GM19438 (cell line): ENCODE data around the gene OPRD1.
"Not testable (repeated sequence)": the region's sequence is repeated elsewhere in the genome, so short reads cannot be mapped to it uniquely, and the experiment has no call there.

Source experiments
- ATAC-seq: cut with Tn5 transposase; IDR thresholded peaks from one replicate; pipeline ENCODE4 v1.9.1; 2021; ENCODE audit warnings: low read depth; ENCODE audit not compliant: unreplicated experiment

OPRD1 gene

DNA sequence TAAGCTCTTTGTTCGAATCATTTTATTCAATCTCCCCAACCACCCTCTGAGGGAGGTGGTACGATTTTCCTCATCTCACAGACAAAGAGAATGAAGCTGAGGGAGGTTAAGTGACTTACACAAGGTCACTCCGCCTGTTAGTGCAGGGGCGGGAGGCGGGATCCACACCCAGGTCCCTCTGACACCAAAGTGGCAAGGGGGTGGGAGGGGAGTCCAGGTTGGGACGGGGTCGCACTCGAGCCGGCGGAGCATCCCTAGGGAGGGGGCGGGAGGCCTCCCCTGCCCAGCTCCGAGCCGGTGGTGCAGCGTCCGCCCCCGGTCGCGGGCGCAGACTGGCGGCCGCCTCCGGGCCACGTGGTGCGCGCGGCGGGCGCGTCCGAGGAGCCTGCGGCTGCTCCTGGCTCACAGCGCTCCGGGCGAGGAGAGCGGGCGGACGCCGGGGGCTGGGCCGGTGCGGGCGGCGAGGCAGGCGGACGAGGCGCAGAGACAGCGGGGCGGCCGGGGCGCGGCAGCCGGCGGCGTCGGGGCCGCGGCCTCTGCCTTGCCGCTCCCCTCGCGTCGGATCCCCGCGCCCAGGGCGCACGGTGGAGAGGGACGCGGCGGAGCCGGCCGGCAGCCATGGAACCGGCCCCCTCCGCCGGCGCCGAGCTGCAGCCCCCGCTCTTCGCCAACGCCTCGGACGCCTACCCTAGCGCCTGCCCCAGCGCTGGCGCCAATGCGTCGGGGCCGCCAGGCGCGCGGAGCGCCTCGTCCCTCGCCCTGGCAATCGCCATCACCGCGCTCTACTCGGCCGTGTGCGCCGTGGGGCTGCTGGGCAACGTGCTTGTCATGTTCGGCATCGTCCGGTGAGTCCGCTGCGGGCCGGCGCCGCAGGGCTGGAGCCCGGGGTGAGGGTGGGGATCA is at the start of gene OPRD1:
TSS of gene OPRD1 (plus strand) at position 405 of the 903 bp plus-strand sequence. CDS start at position 619, 214 bp downstream.
- no peak for ATAC-seq

DNA sequence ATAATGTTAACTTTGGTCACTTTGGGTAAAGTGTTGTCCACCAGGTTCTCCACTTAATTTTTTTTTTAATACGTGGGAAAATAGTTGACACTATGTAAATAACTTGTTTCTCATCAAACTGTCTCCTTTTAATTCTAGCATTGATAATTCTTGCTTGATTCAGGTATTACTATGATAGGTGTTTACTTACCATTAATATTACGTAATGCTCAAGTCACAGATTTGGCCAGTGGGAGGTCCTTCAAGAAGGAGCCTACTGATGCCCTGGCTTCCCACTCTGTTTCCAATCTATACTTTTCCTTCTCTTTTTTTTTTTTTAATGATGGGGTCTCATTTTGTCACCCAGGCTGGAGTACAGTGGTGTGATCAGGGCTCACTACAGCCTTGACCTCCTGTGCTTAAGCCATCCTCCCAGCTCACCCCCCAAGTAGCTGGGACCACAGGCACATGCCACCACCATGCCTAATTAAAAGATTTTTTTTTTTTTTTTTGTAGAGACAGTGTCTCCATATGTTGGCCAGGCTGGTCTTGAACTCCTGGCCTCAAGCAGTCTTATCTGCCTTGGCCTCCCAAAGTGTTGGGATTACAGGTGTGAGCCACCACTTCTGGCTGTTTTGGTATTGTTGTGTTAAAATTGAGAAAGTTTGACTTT is 45.3 kb upstream of the OPRD1 start:
- no peak for ATAC-seq

DNA sequence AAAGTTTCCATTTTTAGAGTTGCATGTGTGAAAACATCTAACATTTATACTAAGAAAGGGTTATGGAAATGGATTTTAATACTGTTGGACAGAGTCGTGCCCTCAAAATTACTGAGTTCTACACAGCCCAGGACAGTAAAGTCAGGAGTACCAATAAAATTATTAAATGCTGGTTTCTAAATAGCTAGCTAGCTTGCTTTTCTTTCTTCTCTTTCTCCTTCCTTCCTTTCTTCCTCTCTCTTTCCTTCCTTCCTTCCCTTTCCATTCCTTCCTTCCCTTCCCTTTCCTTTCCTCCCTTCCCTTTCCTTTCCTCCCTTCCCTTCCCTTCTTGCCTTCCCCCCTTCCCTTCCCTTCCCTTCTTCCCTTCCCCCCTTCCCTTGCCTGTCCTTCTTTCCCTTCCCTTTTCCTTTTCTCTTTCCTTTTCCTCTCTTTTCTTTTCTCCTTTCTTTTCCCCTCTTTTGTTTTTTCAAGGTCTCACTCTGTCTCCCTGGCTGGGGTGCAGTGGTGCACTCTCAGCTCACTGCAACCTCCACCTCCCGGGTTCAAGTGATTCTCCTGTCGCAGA is 41.3 kb upstream of the OPRD1 start:
- no peak for ATAC-seq

DNA sequence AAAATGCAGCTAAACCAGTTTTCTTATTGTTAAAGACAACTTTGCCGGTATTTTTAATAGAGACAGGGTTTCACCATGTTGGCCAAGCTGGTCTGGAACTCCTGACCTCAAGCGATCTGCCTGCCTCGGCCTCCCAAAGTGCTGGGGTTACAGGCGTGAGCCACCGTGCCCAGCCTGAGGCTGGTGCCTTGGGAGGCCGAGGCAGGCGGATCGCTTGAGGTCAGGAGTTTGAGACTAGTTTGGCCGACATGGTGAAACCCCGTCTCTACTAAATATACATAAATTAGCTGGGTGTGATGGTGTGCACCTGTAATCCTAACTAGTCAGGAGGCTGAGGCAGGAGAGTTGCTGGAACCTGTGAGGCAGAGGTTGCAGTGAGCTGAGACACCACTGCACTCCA is 40.0 kb upstream of the OPRD1 start:
- not testable (repeated sequence) for ATAC-seq

DNA sequence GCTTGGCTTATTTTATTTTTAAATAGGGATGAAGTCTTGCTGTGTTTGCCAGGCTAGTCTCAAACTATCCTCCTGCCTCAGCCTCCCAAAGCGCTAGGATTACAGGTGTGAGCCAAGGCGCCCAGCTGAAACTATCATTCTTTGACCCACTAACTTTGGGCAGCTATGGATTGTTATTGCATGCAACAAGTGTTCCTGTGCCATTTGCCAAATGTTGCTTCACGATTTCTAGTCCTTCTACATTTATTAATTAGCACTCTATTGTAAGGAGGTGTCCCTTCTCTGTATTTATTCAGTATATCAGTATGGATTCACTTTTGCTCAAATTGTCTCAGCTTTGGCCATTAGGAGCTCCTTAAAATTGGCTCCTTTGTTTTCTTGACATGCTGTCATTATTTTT is 38.9 kb upstream of the OPRD1 start:
- ATAC-seq: no peak

DNA sequence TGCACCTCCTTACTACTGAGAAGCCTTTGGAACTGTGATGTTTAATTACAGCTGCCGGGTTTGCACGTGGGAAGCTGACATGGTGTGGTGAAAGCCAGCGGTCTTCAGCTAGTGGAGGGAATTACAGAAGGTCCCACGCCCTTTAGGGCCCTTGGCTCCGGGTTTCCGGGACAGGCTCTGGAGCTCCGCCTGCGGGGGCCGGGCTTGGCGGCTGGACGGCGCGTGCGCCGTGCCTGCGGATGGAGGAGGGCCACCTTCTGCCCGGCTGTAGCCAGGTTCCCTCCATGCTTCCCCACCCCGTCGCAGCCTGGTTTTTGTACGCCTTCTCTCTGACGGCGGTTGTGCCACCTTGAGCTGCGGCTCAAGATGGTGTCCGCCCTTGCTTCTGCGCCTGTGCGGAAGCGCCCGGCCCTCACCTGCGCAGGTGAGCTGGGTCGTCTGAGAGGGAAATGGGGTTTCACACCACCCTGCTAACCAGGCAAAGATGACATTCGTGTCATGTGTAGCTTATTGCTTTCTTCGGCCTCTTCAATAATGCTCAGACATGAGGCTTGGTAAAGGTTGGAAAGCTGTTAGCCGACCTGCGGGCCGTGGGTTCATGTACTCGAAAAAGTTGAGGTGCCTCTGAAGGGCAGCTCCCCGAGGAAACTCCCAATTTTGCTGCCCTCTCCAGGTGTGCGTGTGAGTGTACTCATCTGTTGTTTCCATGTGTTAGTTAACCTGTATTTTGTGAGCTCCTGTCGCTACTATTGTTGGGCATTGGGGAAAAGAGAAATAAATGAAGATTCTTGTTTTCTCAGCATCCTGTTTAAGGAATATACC is 36.6 kb upstream of the OPRD1 start:
- no peak for ATAC-seq

DNA sequence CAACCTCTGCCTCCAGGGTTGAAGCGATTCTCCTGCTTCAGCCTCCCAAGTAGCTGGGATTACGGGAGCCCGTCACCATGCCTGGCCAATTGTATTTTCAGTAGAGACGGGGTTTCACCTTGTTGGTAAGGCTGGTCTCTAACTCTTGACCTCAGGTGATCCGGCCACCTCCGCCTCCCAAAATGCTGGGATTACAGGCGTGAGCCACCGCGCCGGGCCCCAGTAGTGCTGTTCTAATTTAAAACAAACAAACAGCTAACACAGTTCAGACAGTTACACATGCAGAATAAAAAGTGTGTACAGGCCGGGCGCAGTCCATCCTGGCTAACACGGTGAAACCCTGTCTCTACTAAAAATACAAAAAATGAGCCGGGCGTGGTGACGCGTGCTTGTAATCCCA is 35.6 kb upstream of the OPRD1 start:
- no peak for ATAC-seq

DNA sequence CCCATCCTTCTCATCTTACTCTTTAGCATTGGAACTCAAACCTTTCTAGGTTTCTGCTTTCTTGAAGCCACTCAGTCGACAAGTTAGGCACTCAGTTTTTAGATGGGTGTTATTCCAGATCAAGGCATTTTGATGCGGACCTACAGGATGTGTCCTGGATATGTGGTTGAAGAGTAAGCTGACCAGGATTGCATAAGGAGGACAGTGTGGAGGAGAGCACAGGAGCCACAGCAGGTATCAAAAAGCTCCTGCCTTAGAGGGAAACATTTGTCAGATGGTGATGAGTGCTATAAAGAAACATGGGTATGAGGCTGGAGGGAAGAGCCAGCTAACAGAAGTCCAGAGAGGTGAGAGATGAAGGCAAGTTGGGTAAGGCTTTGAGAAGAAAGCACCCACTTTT is 33.9 kb upstream of the OPRD1 start:
- no peak for ATAC-seq

DNA sequence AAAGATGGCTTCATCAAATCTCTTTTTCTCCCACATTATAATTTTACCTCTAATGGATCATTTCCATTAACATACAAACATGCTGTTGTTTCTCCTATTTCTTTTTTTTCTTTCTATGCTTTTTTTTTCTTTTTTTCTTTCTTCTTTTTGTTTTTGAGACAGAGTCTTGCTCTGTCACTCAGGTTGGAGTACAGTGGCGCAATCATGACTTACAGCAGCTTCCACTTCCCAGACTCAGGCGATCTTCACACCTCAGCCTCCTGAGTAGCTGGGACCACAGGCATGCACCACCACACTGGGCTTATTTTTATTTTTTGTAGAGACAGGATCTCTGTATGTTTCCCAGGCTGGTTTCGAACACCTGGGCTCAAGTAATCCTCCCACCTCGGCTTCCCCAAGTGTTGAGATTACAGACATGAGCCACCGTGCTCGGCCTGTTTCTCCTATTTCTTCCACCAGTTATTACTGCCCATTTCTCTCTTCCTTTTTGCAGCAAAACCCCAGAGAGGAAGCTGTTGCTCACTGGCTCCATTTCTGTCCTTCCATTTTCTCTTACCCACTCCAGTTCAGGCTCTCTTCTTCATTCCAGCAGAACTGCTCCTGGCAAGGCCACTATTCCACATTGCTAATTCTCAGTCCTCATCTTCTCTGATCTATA is 32.1 kb upstream of the OPRD1 start:
- no peak for ATAC-seq

DNA sequence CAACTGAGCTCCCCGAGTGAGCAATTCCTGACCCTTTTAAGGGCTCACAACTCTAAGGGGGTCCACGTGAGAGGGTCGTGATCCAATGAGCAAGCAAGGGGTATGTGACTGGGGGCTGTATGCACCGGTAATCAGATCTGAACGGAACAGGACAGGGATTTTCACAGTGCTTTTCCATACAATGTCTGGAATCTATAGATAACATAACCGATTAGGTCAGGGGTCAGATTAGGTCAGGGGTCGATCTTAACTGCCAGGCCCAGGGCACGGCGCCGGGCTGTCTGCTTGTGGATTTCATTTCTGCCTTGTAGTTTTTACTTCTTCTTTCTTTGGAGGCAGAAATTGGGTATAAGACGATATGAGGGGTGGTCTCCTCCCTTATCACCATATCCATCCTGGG is 30.7 kb upstream of the OPRD1 start:
- no peak for ATAC-seq

DNA sequence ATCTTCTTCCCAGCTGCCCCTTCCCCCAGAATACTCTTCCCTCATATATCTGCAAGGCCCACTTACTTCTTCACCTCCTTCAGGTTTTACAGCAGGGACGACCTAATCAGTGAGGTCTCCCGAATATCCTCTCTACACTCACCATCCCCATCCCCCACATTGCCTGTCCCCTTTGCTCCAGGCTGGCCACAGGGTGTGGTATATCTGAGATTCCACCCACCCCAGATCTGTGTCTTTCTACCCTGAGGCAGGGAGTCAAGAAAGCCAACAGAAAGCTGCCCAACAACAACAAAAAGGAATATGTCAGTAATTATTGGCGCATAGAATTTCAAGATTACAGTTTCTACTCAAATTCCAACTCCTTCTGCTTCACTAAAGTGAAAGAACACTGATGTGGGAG is 30.0 kb upstream of the OPRD1 start:
- no peak for ATAC-seq

DNA sequence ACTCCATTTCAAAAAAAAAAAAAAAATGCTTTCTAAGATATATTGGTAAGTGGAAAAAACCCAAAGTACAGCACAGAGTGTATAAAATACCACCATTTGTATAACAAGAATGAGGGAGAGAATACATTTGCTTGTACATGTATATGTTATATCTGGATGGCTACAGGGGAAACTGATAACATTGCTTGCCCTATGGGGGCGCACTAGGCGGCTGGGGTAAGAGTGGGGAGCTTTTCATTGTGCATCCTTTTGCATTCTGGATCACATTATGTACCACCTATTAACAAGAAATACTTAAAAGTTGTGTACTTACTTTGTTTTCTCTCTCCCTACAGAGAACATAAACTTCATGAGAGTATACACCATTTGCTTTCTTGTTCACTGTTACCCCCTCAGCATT is 28.6 kb upstream of the OPRD1 start:
- ATAC-seq: no peak

DNA sequence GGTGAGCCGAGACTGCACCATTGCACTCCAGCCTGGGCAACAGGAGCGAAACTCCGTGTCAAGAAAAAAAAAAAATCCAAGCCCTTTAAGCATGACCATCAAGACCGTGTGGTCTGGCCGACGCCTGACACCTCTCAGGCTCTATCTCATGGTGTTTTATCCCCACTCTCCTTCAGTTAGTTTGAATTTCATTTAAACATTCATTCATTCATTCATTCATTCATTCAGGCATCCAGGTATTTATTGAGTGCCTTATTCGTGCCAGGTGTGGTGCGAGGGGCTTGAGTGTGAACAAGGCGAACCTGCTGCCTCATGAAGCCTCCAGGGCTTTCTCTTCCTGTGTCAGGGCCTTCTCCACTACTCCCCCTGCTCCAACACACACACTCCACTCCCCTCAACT is 22.6 kb upstream of the OPRD1 start:
- no peak for ATAC-seq

DNA sequence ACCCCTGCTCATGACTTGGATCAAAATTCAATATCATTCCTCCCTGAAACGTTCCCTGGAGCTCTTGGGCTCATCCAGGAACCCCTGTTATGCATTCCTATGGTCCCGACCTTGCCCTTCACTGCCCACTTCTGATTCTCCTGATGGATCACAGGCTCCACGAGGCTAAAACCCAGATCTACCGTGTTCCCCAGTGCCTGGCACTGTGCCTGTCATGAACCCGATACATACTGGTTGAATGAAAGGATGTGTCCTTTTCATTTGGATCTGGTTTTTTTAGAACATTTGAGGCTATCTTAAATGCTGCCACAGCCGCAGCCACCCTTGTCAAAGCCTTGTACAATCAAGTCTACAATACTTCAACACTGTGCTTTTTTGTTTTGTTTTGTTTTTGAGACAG is 22.2 kb upstream of the OPRD1 start:
- ATAC-seq: no peak

DNA sequence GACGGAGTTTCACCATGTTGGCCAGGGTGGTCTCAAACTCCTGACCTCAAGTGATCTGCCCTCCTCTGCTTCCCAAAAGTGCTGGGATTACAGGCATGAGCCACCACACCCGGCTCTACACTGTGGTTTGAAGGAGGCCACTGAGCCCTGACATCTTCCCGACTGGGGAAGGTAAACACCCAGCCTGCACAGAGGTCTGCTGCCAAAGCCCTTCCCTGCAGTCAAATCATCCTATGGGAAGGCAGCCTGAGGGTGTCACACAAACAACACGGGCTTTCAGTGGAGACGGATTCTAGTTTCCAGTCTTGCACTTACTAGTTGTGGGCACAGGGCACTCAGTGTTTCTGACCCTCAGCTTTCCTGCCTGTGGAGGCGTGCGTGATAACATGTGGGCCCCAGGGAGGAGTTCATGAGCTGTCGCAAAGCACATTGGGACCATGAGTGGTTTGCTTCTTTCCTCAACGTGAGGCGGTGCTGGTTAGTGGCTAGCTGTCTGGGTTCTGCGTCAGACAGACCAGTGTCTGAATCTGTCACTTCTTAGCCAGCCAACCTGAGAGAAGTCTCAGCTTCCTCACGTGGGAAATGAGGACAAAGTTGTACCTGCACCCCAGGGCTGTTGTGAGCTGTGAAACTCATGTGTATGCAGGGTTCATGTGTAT is 21.5 kb upstream of the OPRD1 start:
- no peak for ATAC-seq

DNA sequence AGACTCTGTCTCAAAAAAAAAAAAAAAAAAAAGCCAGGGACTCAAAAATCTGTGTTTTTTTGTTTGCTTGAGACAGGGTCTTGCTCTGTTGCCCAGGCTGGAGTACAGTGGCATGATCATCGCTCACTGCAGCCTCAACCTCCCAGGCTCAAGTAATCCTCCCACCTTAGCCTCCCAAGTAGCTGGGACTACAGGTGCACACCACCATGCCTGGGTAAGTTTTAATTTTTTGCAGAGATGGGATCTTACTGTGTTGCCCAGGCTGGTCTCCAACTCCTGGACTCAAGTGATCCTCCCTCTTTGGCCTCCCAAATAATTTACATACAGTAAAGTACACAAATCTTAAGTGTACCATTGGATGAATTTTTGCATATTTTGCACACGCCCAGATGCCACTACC is 20.0 kb upstream of the OPRD1 start:
- ATAC-seq: not testable (repeated sequence)

DNA sequence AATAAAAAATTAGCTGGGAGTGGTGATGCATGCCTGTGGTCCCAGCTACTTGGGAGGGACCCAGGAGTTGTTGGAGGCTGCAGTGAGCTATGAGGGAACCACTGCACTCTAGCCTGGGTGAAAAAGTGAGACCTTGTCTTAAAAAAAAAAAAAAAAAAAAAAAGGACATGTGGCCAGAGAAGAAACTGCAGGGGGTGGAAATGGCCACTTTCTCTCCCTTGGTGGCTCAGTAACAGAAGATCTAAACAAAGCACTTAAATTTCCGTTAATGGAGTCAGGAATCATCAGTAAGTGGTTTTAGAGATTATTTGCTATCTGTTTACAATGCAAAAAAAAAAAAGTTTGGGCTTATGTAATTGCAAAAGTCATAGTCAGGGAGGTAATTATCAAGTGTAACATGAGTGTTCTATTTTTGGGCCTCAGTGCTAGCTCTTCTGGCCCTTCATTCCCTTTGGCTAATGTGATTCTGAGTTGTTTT is 19.3 kb upstream of the OPRD1 start:
- ATAC-seq: no peak

DNA sequence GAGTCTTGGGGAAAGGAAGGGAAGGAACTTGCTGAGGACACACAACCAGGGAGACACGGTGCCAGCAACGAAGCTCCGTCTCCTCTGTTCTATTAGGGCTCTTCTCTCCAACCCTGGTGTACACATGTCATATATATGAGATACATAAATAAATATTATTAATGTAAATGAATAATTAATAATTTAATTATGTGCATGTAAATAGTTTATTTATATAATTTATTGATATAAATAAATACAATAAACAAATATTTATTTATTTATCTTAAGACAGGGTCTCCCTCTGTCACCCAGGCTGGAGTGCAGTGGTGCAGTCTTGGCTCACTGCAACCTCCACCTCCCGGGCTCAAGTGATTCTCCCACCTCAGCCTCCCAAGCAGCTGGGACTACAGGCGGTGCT is 17.4 kb upstream of the OPRD1 start:
- not testable (repeated sequence) for ATAC-seq

DNA sequence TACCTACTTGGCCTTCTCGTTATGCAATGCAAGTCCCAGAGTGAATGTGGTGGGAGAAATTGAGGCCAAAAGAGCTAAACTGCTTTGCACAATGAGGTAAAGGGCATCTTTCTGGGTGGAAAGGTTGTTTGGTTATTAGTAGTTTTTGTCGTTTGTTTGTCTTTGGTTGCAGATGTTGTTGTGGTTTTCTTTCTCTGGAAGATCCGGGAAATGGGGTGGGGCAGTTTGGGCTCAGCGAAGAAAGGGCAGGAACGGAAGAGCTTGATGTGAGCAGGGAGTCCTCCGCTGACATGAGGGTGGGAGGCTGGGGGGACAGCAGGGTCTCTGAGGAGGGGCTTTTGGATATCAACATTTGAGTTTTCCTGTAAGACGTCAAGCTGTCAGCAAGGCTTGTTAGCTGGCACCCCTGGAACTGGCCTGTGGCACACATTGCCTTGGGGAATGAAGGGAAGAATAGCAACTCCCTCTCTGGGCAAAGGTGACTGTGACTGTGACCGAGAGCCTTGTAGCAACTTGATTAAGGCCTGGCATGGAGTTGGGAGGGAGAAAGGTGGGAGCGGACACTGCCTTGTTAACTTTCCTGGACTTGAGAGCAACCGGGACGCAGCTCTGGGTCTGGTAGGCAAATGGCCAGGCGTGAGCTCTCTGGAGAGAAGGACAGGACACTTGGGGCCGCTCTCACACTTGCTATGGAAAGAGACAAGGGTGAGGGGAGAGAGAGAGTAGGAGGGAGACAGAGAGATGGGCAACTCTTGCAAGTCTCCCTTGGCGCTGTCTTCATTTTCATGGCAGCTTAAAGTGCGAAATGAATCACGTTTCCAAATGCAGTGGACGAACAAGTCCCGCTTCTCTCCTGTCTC is 15.4 kb upstream of the OPRD1 start:
- no peak for ATAC-seq
